HG02981 (cell line): ENCODE measurements around the gene VGLL4.

Source experiments
- ATAC-seq: cut with Tn5 transposase; IDR thresholded peaks from one replicate; pipeline ENCODE4 v1.9.1; 2021; ENCODE audit warnings: mild to moderate bottlenecking, moderate library complexity; ENCODE audit not compliant: unreplicated experiment

Gene VGLL4

GRCh38 chr3:11509173-11510000 lies 134.3 kb downstream of the VGLL4 start:
- no peak for ATAC-seq

GRCh38 chr3:11508346-11509172 lies 135.2 kb downstream of the VGLL4 start:
- no peak for ATAC-seq

DNA sequence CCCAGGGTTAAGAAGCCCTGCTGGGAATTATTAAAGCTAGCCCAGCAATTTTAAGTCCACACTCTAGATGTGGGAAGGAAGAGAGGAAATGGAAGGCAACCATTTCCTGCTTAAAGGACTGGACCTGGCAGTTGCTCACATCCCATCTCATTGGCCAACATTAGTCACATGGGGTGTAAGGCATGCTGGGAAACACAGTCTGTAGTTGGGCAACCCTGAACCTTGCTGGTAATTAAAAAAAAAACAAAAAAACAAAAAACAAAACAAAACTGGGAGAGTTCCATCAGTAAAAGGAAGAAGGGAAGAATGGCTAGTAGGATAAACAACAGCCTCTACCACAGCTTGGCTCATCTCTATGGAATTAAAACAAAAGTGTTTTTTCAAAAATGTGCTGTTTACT lies 136.0 kb downstream of the VGLL4 start:
- no peak for ATAC-seq
